GM12878 (cell line): ENCODE measurements around the gene OR5T2. TPM values are rescaled to one million over a fixed set of nuclear protein-coding genes. Genes with fewer than 3 reads are reported as not detected.

ENCODE experiments used
- ATAC-seq: fragments of 200-7000 bp; cut with Tn5 transposase; 3 replicates; pipeline ENCODE4 v1.9.1; 2020; ENCODE audit warnings: mild to moderate bottlenecking, moderate library complexity
- Bru-seq: library from RNA; stranded (reverse); fragments of 400-500 nt; gene quantifications from one replicate; lab custom pipeline; 2021; lab: Mats Ljungman, UMichigan
- BruChase-seq, 2 experiments: library from RNA; stranded (reverse); fragments of 400-500 nt; gene quantifications; one replicate each; lab custom pipeline; 2021; lab: Mats Ljungman, UMichigan
- BruUV-seq: library from RNA; stranded (reverse); fragments of 400-500 nt; replicated peaks from 2 replicates; lab custom pipeline; 2021; lab: Mats Ljungman, UMichigan
- CTCF ChIA-PET: fragments of 300-600 bp; sonication (Branson Sonifier 250); formaldehyde crosslinking; extraction: SDS; loops from one replicate; lab custom pipeline; 2021; ENCODE audit warnings: inconsistent platforms; lab: Yijun Ruan, JAX
- POLR2A ChIA-PET: fragments of 350-600 bp; formaldehyde crosslinking; extraction: SDS; loops from one replicate; lab custom pipeline; 2021; ENCODE audit warnings: inconsistent platforms; lab: Charles Lee
- RAD21 ChIA-PET: fragments of 300-600 bp; sonication (Branson Sonifier 250); formaldehyde crosslinking; loops from one replicate; lab custom pipeline; 2023; ENCODE audit warnings: antibody characterized with exemption; ENCODE audit not compliant: unreplicated experiment; lab: Charles Lee
- SMC1A ChIA-PET: fragments of 300-600 bp; sonication (Branson Sonifier 250); formaldehyde crosslinking; loops from one replicate; lab custom pipeline; 2023; ENCODE audit not compliant: unreplicated experiment, uncharacterized antibody; lab: Charles Lee
- DNase-seq: peaks from one replicate; pipeline ENCODE4 v3.0.0-alpha.2; 2011; ENCODE audit warnings: low read depth, low spot score
- FAIRE-seq: peaks from 3 replicates; lab custom pipeline; 2011; peaks lifted over from hg19 to GRCh38; lab: Jason Lieb, UNC
- H2AFZ ChIP-seq: 2 replicates; pipeline ENCODE4 v1.6.0; 2011; ENCODE audit warnings: low read depth, low read length, control low read depth; ENCODE audit not compliant: control insufficient read depth
- H3K27ac ChIP-seq: 2 replicates; pipeline ENCODE4 v1.5.1; 2011; ENCODE audit warnings: control low read depth; ENCODE audit not compliant: control insufficient read depth, insufficient read depth
- H3K27me3 ChIP-seq, 2 experiments: replicated peaks in 1 of 2; 2 replicates each; pipeline versions ENCODE4 v1.6.0 to v1.6.1; 2011; ENCODE audit warnings: low read length in 1 of 2; ENCODE audit not compliant: control insufficient read depth in 2 of 2, insufficient read depth in 2 of 2
- H3K36me3 ChIP-seq, 2 experiments: 2 replicates each; pipeline ENCODE4 v1.5.1; 2011; ENCODE audit warnings: low read length in 1 of 2; ENCODE audit not compliant: control insufficient read depth in 2 of 2, insufficient read depth in 2 of 2
- H3K4me1 ChIP-seq: 2 replicates; pipeline ENCODE4 v1.6.1; 2011; ENCODE audit warnings: mild to moderate bottlenecking, low read length, moderate library complexity, mixed read lengths; ENCODE audit not compliant: control insufficient read depth, insufficient read depth
- H3K4me2 ChIP-seq: 2 replicates; pipeline ENCODE4 v1.6.0; 2011; ENCODE audit warnings: control low read depth; ENCODE audit not compliant: control insufficient read depth, insufficient read depth
- H3K4me3 ChIP-seq: fragments of 200-600 bp; sonication (generic); 2 replicates; pipeline ENCODE4 v1.5.1; 2016
- H3K79me2 ChIP-seq: 2 replicates; pipeline ENCODE4 v1.6.0; 2011; ENCODE audit warnings: low read length; ENCODE audit not compliant: control insufficient read depth, insufficient read depth
- H3K9ac ChIP-seq: 2 replicates; pipeline ENCODE4 v1.8.0; 2011; ENCODE audit warnings: low read length, control low read depth, mixed read lengths; ENCODE audit not compliant: control insufficient read depth, insufficient read depth
- H3K9me3 ChIP-seq: replicated peaks from 3 replicates; pipeline ENCODE4 v1.5.1; 2011; ENCODE audit warnings: mild to moderate bottlenecking, low read length; ENCODE audit not compliant: control insufficient read depth, insufficient read depth
- H4K20me1 ChIP-seq: 2 replicates; pipeline ENCODE4 v1.6.0; 2011; ENCODE audit not compliant: control insufficient read depth, insufficient read depth
- BACH1 ChIP-seq: fragments of 450-650 bp; IDR thresholded peaks from 2 replicates; pipeline ENCODE4 v1.6.1; 2017; ENCODE audit warnings: mild to moderate bottlenecking, borderline replicate concordance
- EED ChIP-seq: sonication (generic); IDR thresholded peaks from 2 replicates; pipeline ENCODE4 v1.6.1; 2016; ENCODE audit warnings: antibody characterized with exemption, low read depth
- ESRRA ChIP-seq: IDR thresholded peaks from 2 replicates; pipeline ENCODE4 v1.6.1; 2012; ENCODE audit warnings: mild to moderate bottlenecking, low read length, improper control_type of control experiment
- MTA2 ChIP-seq: fragments of 450-650 bp; IDR thresholded peaks from 2 replicates; pipeline ENCODE4 v1.6.1; 2016; ENCODE audit warnings: low read depth, mild to moderate bottlenecking, moderate library complexity
- NKRF ChIP-seq: fragments of 450-650 bp; conservative IDR thresholded peaks from 2 replicates; pipeline ENCODE4 v1.6.1; 2017; ENCODE audit warnings: mild to moderate bottlenecking, moderate library complexity
- SUZ12 ChIP-seq: fragments of 200-600 bp; sonication (generic); IDR thresholded peaks from one replicate; pipeline ENCODE4 v1.6.1; 2018; ENCODE audit warnings: antibody characterized with exemption, mild to moderate bottlenecking; ENCODE audit not compliant: unreplicated experiment
- WRNIP1 ChIP-seq: IDR thresholded peaks from 2 replicates; pipeline ENCODE4 v1.6.1; 2011; ENCODE audit warnings: low read depth, low read length, improper control_type of control experiment, borderline replicate concordance
- ZBTB40 ChIP-seq: fragments of 450-650 bp; IDR thresholded peaks from 2 replicates; pipeline ENCODE4 v1.6.1; 2016; ENCODE audit warnings: mild to moderate bottlenecking, moderate library complexity, borderline replicate concordance
- WGBS: methylation state at CpG from one replicate; pipeline ENCODE4 v1.1.6; 2016; ENCODE audit warnings: low lambda C conversion rate; ENCODE audit not compliant: insufficient replicate concordance, insufficient coverage; ENCODE audit errors: missing lambda C conversion rate; 5-methylcytosine and 5-hydroxymethylcytosine counted together
- in situ Hi-C: fragments of 300-500 bp; cut with MboI; formaldehyde crosslinking; loops from 9 replicates; pipeline ENCODE4 v1.14.3; 2018; ENCODE audit warnings: mixed read lengths
- intact Hi-C: fragments of 100-400 bp; cut with micrococcal nuclease; formaldehyde crosslinking; loops from one replicate; pipeline ENCODE4 v1.14.2; 2022; ENCODE audit not compliant: unreplicated experiment
- long read RNA-seq, 2 experiments: library from polyadenylated mRNA; unstranded; transcript quantifications; one replicate each; pipeline ENCODE4 v2.0.0, GENCODE V29; 2019 to 2020
- polyA minus RNA-seq, 3 experiments: library from RNA; depleted of rRNA, polyadenylated mRNA; stranded (reverse); fragments of >200 nt; gene quantifications; 2 replicates each; pipeline ENCODE4 v1.2.3, GENCODE V29; 2011
- polyA plus RNA-seq, 11 experiments: library from polyadenylated mRNA; depleted of rRNA in 4 of 11; unstranded in 6 of 11; stranded (reverse) in 5 of 11; fragments of >200 nt; fragmentation: Nextera tagmentation in 4 of 11; fragmentation: Illumina TruSeq in 1 of 11; extraction: Ambion mirVana in 4 of 11; extraction: Trizol in 1 of 11; gene quantifications; 1 replicate in 1 of 11; 2 replicates in 10 of 11; pipeline versions ENCODE4 v1.2.1 to v1.2.3, GENCODE V29; 2011 to 2016; ENCODE audit warnings: inconsistent platforms in 2 of 11, missing spikeins in 2 of 11, low read depth in 1 of 11
- total RNA-seq, 4 experiments: library from RNA; depleted of rRNA in 3 of 4; stranded (reverse); fragments of >200 nt in 3 of 4; fragmentation: Illumina TruSeq in 1 of 4; extraction: Trizol in 1 of 4; gene quantifications; 2 replicates each; pipeline versions ENCODE4 v1.2.1 to v1.2.3, GENCODE V29; 2013 to 2021

OR5T2 gene
- not detected in 2 replicates for total RNA-seq (2013; cell fraction: nucleolus; rRNA removed)
- total RNA-seq (2014; rRNA removed) (not detected in 2 replicates), total RNA-seq (2014; rRNA removed; fragmentation: Illumina TruSeq; extraction: Trizol) (not detected in 2 replicates), total RNA-seq (2021) (not detected in 2 replicates), polyA plus RNA-seq (2011; rRNA removed) (not detected in 2 replicates), polyA plus RNA-seq (2014; fragmentation: Illumina TruSeq; extraction: Trizol) (not detected in 2 replicates), polyA plus RNA-seq (2014; fragmentation: Nextera tagmentation; extraction: Ambion mirVana) (not detected), polyA plus RNA-seq (2014; rRNA removed) (not detected in 2 replicates), polyA plus RNA-seq (2016; fragmentation: Nextera tagmentation; extraction: Ambion mirVana) (not detected), polyA minus RNA-seq (2011; rRNA and poly(A)+ RNA removed) (0.10 TPM in 1 of 2 replicates, not detected in the other), Bru-seq, nascent RNA (not detected), BruChase-seq, experiment 1, labeled RNA remaining after a 6-hour chase (not detected), BruChase-seq, experiment 2, labeled RNA remaining after a 2-hour chase (not detected)
- not detected for polyA plus RNA-seq (2011; ENCODE audit: low read depth)
- polyA plus RNA-seq (2011; cell fraction: cytosol; rRNA removed) = not detected in 2 replicates
- not detected in 2 replicates for polyA plus RNA-seq (2011; cell fraction: nucleus; rRNA removed)
- not detected in 2 replicates for polyA plus RNA-seq (2012)
- polyA minus RNA-seq (2011; cell fraction: cytosol; rRNA and poly(A)+ RNA removed) = not detected in 2 replicates
- not detected in 2 replicates for polyA minus RNA-seq (2011; cell fraction: nucleus; rRNA and poly(A)+ RNA removed)
- long read RNA-seq, experiment 1 = 0 reads
- long read RNA-seq, experiment 2 = 0 reads

GRCh38 chr11:56234155-56234554 is at the start of gene OR5T2:
Gene OR5T2 (minus strand): TSS chr11:56234255. CDS start chr11:56233062, 1,193 bp downstream.
- Histone ChIP-seq H3K4me3 (no peak within 1 kb of the TSS), H2AFZ (no peak within 1 kb of the TSS), H3K9ac (no peak within 1 kb of the TSS), H3K27me3 (no peaks in the 10 kb centered on the region), H3K4me1 (no peaks in the 10 kb centered on the region), H3K36me3 (no peaks in the 10 kb centered on the region), H3K9me3 (no peaks in the 10 kb centered on the region), H3K27ac (no peak within 1 kb of the TSS), H3K79me2 (no peaks in the 10 kb centered on the region), H4K20me1 (no peaks in the 10 kb centered on the region), H3K4me2 (no peak within 1 kb of the TSS)
- 0% methylated on average over 1 of the region's 1 CpG for WGBS
- ChIA-PET POLR2A (no interaction called here), SMC1A (no interaction called here), CTCF (no interaction called here), RAD21 (no interaction called here)
- intact Hi-C loops (no loop called here), in situ Hi-C loops (no loop called here)
- TF ChIP-seq ZBTB40 (no peak), WRNIP1 (no peak), EED (no peak), BACH1 (no peak), MTA2 (no peak), NKRF (no peak), ESRRA (no peak), SUZ12 (no peak)
- DNase-seq (no peak), FAIRE-seq (no peak), ATAC-seq (no peak)
- no TSS peak for BruUV-seq
